HG03095 (cell line): ENCODE measurements around the gene ERC2.
"Not testable (repeated sequence)": the region's sequence is repeated elsewhere in the genome, so short reads cannot be mapped to it uniquely, and the experiment has no call there.

Source experiments
- ATAC-seq: cut with Tn5 transposase; IDR thresholded peaks from one replicate; pipeline ENCODE4 v1.9.1; 2021; ENCODE audit warnings: moderate library complexity; ENCODE audit not compliant: unreplicated experiment

ERC2 gene

GRCh38 chr3:56318891-56319290 lies 149.4 kb downstream of the ERC2 start:
- no peak for ATAC-seq

GRCh38 chr3:56316944-56317343 lies 151.3 kb downstream of the ERC2 start:
- ATAC-seq = no peak

DNA sequence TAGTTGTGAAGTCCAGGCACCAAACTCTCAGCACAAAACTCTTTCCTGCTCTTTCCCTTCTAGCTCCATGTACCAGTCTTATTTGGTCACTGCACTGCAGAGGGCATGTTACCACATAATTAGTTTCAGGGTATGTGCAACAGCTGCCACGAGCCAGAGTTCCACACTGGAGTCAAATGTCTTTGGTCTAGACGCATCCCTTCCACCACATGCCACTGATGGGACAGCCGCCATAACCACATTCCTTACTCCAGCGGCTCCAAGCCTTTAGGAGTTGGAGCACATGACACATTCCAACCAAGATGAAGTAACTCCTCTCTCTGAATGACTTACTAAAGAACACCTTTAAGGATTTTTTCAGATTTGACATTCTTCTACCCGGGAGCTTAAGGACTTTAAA lies 153.4 kb downstream of the ERC2 start:
- ATAC-seq = no peak

DNA sequence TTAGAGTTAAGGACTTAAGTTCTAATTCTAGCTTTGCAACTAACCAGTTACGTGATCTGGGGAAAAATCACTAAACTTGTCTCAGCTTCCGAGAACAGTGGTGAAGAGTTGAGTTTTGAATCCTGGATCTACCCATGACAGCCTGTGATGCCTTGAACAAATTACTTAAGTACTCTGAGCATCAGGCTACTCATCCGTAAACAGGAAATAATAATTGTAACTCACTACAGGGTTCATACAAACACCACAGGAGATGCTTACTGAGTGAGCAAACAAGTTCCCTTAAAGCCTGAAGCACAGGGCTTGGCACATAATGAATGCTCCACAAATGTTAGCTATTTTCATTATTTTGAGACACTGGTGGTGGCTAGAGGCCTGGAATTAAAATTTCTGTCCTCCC lies 158.8 kb downstream of the ERC2 start:
- no peak for ATAC-seq

DNA sequence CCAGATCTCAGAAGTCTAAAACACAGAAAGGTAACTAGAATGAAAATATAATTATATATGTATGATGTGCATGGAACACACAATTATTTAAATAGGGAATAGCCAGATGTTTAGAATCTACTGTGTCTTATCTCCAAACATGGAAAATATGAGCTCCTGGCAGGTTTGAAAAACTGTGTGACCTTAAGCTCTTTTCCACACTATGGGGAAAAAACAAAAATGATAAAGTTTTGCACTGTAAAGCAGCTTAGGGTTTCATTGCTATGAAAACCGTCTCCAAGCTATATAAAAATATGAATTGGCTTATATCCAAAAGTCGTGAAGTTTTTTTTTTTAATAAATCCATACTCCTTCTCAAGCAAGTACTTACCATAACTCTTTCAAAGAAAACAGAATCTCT lies 159.8 kb downstream of the ERC2 start:
- no peak for ATAC-seq

DNA sequence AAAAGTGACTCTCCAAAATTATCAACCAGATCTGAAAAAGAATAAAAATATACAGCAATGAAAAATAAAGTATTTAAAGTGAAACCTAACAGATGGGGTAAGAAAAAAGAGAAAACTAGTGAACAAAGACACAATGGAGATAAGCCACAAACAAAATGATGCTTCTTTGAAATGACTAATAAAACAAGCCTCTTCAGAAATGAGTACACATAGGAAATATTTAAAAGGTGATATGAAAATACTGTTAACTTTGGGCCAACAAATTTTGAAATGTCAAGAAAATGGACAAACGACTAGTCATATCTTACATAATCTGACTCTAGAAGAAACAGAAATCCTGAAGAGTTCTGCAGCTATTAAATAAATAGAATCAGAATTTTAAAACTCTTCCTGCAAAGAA lies 164.2 kb downstream of the ERC2 start:
- no peak for ATAC-seq

DNA sequence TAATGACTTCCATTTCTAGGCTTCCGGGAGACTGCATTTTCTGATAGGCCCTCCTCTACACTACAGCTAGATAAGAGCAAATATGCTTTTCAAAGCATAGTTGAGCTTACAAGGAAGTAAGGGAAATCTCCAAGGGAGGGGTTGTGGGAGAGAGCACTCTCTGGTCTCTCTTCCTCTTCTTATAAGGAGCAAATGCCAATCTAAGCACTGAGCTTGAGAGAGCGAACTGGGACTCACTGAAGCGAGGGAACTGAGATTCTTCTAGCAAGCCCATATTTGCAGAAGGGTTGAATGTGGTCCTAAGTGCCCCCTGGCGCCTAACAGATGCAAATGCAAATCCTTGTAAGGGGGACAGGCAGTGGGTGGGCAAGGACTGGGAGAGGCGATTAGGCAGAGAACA lies 164.8 kb downstream of the ERC2 start:
- ATAC-seq = peak; percentile 88

GRCh38 chr3:56302417-56302816 lies 165.8 kb downstream of the ERC2 start:
- ATAC-seq = no peak

DNA sequence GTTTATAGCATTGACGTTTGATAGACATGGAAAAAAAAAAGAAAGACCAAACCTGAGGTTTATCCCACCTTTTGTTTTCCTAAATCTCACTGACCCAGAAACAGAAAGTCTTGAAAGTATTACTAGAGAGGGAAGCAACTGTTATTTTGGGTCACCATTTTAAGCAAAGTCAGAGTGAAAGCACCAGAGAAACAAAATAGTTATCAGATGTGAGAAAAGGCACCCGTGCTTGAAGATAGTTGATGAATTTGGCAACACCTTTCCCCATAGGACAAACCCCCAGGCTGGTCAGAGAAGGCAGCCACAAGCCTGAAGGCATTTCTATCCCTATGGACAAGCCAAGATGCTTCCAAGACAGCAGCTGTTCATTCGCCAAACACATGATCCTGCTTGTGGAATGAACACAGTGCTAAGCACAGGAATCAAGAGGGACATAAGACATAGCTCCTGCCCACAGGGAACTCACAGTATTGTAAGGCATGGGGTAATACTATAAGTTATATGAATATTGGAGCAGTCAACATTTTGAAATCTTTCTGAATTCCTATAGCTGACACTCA lies 170.9 kb downstream of the ERC2 start:
- no peak for ATAC-seq

- ATAC-seq = no peak
These were observed 171.9 kb downstream of the ERC2 start for GRCh38 chr3:56296361-56296760.

GRCh38 chr3:56295161-56295560 lies 173.1 kb downstream of the ERC2 start:
- ATAC-seq = no peak

GRCh38 chr3:56294286-56294685 lies 174.0 kb downstream of the ERC2 start:
- no peak for ATAC-seq

DNA sequence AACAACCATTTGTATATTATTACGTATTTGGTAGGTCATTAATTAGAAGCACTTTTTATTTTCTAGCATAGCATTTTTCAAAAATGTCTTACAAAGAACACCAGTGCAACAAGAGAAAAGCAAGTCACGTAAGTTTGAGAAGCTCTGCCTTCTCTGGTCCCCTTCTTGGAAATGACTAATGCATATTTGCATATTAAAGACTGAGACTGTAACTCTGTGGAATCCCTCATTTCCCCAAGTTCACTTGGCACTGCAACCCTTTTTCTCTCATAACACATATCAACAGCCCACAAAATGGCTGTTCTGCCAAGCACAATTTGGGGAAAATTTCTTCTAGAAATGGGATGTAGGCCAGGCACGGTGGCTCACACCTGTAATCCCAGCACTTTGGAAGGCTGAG lies 176.3 kb downstream of the ERC2 start:
- ATAC-seq = no peak

DNA sequence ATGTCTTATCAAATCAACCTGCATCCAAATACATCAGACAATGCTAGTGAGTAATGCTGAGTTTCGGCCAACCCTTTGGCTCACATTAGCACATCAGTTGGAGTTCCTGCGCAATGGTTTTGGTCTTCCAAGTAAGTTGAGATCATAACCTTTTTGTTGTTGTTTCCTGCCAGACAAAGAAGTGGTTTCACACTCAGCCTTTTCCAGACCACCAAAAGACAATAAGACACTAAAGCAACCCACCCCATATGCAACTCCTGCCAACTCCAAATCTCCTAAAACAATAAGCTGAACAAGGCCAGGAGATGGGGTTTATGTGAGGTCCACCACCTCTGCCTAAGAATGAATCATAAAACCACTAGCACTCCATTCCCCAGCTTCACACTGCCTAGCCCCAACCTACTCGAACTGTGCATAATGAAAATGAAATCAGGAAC lies 177.0 kb downstream of the ERC2 start:
- no peak for ATAC-seq

DNA sequence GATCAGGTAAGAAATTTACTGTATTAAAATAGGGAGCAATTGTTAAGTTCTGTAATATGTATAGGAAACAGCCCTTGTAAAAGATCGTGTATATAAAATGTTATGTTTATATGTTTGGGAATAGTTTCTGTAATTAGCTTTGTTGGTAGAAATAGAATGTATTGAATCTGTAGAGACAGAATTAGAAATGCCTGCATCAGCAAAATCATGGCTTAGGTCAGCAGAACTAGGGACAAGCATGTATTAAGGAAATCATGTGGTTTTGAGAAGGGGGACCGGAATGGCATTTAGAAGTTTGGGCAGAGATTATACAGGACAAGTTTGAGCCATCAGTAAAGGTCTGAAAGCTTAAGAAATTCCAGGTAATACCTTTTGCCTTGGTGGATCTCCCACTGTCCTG lies 177.9 kb downstream of the ERC2 start:
- ATAC-seq = no peak

DNA sequence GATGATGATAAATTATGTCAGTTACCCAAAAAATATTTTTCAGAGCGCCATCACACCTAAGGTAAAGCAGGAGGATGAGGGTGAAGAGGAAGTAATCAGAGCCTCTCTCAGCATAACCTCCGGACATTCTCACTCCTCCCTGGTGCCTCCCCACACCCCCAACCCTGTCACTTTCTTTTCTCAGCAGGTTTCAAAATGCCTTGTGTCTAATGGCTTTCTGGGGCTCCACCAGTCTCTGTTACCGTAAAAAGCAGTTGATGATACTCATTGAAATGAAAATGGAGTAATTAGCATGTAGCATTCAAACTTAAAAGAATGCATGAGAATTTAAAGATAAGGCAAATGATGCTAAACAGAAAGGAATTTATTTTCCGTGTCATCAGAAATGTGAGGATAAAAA lies 180.0 kb downstream of the ERC2 start:
- ATAC-seq = no peak

DNA sequence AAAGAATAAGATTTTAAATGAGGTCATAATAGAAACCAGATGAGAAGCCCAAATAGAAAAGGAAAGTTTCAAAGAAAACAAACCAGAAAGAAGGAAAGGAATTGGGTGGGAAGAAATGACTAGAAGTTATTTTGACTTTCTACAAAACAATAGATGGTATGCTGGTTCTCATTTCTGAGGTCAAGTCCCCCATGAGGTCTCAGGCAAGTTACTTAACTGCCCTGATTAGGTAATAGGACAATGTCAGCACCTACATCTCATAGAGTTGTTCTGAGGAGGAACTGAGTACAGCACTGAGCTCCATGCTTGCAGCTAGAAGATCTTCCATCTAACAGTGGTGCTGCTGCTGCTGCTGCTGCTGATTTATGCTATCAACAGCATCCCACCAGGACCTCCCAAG lies 185.9 kb downstream of the ERC2 start:
- no peak for ATAC-seq

- no peak for ATAC-seq
These were observed 191.0 kb downstream of the ERC2 start for GRCh38 chr3:56277236-56277635.

DNA sequence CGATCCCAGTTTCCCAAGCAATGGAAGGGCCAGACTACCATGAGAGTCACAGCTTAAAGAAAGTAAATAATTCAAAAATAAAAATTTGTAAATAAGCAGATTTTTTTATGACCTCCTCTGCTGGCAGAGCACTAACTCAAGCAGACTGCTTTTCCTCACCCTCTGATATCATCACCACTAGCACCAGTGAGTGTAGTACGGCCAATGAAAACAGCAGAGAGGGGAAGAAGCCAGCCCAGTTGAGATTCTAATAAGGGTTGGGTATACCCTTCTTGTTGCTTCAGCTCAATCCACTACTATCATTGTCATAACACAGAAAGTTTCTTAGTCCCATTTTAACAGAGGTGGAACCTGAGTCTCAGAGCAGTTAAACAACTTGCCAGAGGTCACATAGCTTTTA lies 193.1 kb downstream of the ERC2 start:
- ATAC-seq = no peak

DNA sequence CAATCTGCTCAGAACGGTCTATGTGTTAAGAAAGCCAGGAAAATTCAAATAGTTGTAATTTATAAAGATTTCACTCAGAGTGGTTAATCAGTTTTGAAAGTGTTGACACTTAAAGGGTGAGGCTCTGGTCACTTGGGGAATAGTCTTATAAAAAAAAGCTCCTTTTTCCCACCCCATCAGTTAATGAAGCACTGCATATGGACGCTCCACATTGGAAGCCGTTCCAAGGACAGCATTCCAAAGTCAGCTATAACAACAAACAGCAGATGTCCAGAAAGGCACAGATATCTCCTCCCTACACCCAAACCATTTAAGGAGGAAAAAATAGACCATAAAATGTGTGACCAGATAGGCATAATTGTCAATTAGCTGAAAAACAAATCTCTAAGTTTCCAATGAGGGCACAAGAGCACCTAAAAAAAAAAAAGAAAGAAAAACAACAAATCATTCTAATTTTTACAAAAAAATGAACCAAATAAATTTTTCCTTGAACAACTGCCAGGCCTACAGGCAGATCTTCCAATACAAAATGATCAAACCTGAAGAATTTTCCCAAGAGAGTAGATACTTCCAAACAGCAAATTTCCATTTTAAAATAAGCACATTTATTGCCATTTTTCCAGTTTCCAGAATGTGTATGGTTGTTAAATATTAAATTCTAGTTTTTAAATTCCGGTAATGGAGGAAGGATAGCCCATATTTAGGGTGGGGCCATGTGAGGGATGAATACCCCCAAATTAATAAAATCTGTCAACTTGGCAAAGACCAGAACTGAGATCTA lies 198.3 kb downstream of the ERC2 start:
- ATAC-seq = no peak

DNA sequence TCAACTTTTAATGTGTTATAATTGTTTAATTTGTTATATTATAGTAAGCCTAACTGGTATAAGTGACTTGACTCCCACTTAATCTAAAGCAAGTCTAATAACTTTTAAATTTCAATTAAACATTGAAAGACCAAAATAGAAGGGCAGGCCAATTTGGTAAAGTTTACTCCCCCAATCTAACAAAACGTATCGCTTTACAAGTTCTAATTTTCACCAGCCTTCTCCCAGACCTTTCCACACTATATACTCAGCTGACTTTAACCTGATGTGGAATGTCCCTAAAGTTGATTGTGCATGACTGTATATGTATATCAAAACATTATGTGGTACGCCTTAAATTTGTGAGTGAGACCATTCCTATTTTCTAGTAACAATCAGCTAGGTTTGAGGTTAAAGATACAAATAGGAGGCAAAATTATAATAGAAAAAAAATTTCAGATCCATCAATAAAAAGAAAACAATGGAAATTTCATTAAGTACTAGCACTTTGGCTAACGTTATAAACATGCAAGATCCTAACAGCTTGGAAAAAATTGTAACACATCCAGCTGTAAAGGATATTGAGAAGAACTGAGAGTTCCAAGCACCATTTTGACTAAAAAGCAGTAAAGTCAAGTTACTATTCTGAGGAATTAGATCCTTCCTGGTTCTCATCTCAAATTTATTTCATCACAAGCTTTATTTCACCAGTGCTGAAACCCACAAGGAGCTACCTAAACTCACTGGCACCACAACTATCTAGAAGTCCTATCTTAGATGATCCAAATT lies 199.5 kb downstream of the ERC2 start:
- no peak for ATAC-seq

GRCh38 chr3:56261852-56262251 lies 206.4 kb downstream of the ERC2 start:
- not testable (repeated sequence) for ATAC-seq
